Esophagus mucosa (tissue), 1 donor: Measurements from ENCODE around the gene PCSK2. TPM values are rescaled to one million over a fixed set of nuclear protein-coding genes. Genes with fewer than 3 reads are reported as not detected.

ENCODE experiments used
- ATAC-seq: fragments of 200-7000 bp; cut with Tn5 transposase; one replicate; pipeline ENCODE4 v1.9.1; 2020
- total RNA-seq: library from RNA; stranded (reverse); gene quantifications from one replicate; pipeline ENCODE4 v1.2.4, GENCODE V29; 2023
- donor health status: DM: yes; HTN: yes; CAD: no.

PCSK2 gene
- total RNA-seq, 1 donor from 2014 or later = 0.12 TPM

DNA sequence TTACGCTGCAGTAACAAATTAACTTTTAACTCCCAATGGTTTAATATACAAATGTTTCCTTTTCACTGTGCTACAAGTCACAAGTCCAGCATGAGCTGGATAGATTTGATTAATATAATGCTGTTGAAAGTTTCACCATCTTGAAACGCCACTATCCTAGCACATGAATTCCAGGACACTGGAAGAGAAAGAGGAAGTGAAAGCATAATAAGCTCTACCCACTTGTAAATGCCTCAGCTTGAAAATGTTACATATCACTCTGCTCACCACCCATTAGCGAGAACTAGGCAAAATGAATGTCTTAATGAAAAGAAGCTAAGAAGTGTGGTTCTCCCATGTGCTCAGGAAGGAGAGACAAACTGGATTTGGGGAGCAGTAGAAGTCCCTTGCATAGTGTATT lies 46.9 kb downstream of the PCSK2 start:
- ATAC-seq = no peak

DNA sequence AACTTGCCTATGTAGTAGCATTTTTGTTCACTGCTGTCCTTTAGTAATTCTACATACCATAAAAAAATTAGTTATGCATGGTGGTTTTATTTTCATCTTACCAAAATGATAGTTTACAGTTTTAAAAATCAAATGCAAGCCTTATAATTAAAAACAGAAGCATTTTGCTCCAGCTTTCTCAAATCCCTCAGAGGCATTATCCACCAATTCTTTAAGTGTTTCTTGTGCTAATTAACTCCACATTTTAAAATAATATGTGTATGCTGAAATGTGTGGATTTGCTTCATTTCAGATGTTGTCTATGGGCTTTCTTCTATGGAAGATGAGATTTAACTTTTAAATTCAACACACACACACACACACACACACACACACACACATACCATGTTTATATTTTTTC lies 49.3 kb downstream of the PCSK2 start:
- no peak for ATAC-seq

GRCh38 chr20:17281478-17281877 lies 54.6 kb downstream of the PCSK2 start:
- no peak for ATAC-seq

DNA sequence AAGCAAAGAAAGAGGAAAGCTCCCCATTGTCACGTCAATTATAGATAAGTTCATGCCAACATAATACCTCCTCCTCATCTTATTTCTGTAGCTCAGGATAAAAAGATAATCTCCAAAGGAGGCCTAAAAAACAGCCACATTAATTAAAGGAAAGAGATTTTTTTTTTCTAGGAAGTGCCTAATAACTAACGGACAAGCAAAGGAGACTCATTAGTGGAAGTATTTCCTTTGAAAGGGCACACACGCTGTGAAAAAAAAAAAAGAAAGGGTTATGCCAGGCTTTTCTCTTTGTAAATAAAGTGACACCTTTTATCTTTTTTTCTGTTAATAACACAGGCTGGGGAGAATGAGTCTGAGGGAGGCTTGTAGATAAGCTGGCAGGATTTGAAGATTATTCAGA lies 55.7 kb downstream of the PCSK2 start:
- ATAC-seq = no peak

DNA sequence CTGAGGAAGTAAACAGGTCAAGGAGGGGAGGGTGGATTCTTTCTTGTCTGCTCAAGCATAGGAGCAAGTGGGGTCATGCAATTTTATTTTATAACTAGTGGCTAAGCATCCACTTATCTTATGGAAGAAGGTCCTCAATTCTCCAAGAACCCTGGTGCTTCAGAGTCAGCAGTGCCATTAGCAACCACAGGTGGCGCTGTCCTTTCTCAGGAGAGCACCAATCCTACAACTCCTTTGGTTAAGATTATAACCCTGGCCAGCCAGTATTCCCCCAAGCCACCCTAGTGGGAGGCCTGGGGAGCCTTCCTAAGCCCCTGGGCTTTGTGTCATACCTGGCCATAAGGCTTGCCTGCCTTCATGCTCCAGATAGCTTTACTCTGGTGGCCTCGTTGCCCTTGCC lies 60.7 kb downstream of the PCSK2 start:
- no peak for ATAC-seq

DNA sequence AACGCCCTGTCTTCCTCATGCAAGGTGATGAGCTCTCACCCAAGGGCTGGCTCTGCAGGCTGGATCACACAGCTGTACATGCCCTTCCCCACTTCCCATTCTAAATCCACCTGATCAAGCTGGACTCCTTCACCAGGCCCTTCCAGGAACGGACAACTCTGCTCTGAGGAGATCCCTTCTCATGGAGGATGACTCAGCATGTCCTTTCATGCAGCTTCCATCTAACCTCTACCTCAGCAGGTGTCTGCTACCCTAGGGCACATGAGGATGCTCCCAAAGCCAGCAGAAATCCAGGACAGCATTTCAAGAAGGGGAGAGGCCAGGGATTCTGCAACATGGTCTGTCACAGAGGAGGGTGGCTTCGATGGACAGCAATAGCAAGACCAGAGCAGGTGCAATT lies 61.2 kb downstream of the PCSK2 start:
- ATAC-seq = no peak

DNA sequence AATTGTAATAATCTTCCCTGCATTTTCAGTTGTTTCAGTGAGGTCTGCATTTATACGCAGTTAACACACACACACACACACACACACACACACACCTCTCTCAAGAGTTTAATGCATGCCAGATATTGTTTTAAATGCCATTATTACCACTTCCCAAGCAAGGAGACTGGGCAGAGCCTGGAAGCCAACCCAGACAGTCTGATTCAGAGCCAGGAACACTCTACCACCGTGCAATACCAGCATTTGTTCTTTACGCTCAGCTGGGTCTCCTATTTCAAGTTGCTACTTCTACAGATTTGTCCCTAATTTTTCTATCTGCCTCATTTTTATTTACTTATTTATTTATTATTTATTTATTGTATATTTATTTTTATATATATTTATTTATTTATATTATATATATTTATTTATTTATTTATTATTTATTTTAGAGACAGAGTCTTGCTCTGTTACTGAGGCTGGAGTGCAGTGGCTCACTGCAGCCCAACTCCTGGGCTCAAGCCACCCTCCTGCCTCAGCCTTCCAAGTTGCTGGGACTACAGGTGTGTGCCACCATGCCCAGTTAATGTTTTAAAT lies 68.4 kb downstream of the PCSK2 start:
- no peak for ATAC-seq

GRCh38 chr20:17295991-17296390 lies 69.2 kb downstream of the PCSK2 start:
- ATAC-seq = no peak

- ATAC-seq = no peak
Measured at GRCh38 chr20:17298171-17298570, 71.3 kb downstream of the PCSK2 start.

- no peak for ATAC-seq
Measured at GRCh38 chr20:17298751-17299150, 71.9 kb downstream of the PCSK2 start.

DNA sequence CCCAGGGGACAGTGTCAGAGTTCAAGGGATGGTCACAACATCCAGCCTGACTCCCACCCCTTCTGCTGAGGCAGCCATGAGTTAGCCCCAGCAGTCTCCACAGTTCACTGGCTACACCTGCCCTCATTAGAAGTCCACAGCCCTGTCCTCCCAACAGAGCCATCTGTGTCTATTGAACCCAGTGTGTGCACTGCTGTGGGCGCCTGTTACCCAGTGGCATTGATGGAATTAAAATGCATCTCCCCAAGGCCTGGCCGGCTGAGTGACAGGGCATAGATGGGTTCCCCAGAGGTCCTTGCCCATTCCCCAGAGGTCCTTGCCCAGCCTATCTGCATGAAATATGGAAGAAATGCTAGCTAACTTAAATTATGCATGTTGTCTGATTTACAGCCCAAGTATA lies 73.3 kb downstream of the PCSK2 start:
- ATAC-seq = no peak

DNA sequence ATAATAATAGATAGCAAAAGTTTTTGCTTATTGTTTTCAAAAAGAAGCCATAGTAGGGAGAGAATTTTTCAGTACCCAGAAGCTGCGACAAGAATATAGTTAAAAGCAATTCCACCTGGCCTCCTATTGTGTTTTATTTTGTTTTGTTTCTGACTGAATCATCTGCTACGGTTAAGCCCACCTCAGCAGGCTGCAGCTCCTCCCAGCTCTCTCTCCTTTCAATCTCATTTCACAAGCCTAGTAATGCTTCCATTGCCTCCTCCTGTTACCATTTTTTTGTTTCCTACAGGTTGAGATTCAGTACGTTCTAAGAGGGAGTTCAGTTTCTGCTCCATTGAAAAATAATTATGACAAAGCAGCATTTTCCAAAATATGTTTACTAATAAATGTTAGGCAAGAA lies 77.9 kb downstream of the PCSK2 start:
- ATAC-seq = no peak

- ATAC-seq = no peak
Measured at GRCh38 chr20:17306427-17306826, 79.6 kb downstream of the PCSK2 start.

GRCh38 chr20:17314264-17314663 lies 87.4 kb downstream of the PCSK2 start:
- ATAC-seq = peak; percentile 72

DNA sequence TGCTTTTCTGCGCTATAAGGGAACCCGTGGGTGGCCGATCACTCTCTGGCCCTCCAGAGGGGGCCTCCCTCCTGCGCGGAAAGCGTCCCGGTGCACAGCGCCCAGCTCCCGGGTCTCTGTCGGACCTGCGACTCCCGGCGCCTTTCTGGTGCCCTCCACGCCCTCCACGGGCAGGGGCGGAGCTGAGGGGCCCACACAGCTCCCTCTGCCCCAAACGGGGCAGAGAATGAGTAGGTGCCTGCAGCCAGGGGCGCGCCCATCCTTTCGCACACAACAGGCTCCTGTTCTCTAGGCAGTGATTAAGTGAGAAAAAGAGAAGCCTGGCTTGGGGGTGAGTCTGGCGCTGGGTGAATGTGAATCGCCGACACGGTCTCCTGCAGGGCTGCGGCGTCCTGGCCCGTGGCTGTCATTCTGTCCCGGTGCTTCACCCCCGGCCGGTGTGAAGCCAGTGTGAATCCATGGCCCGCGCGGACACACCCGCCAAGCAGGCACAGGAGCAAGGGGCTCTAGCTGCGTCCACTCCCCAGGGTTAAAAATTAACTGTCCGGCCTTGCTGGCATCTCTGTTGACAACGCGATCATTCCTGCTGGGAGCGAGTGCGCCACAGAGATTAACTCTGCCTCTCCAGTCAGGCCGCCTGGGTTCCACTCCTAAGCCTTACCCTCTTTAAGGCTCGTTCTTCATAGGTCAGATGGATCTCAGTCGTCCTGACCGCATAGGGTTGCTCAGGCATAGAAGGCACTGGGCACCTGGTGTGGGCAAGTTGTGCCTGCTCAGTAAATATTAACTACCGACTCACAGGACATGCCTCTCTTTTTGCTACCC lies 88.8 kb downstream of the PCSK2 start:
- ATAC-seq = peak; percentile 48

GRCh38 chr20:17316316-17317038 lies 89.6 kb downstream of the PCSK2 start:
- no peak for ATAC-seq

GRCh38 chr20:17317341-17317740 lies 90.5 kb downstream of the PCSK2 start:
- ATAC-seq = no peak

- ATAC-seq = peak; percentile 79
Measured at GRCh38 chr20:17320456-17320855, 93.6 kb downstream of the PCSK2 start.

DNA sequence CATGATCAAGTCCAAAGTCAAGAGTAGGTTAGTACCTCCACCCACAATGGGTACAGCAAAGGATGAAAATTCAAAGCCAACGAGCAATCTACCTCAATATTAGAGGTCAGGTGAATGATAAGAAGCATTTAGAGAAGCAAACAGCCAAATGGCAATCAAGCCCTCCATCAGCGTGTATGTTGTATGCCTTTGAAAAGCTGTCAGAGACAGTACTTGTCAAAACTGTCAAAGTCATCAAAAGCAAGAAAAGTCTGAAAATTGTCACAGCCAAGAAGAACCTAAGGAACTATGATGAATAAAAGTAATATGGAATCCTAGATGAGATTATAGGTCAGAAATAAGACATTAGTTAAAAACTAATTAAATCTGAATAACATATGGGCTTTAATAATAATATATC lies 99.3 kb downstream of the PCSK2 start:
- no peak for ATAC-seq

- ATAC-seq = no peak
Measured at GRCh38 chr20:17327185-17328148, 100.6 kb downstream of the PCSK2 start.

GRCh38 chr20:17334932-17335331 lies 108.1 kb downstream of the PCSK2 start:
- no peak for ATAC-seq

- ATAC-seq = no peak
Measured at GRCh38 chr20:17339000-17339399, 112.2 kb downstream of the PCSK2 start.

- ATAC-seq = no peak
Measured at GRCh38 chr20:17343091-17343490, 116.3 kb downstream of the PCSK2 start.
